ENCODE results near the gene SLC1A5.
"Not testable (repeated sequence)": the region's sequence is repeated elsewhere in the genome, so short reads cannot be mapped to it uniquely, and the experiment has no call there.

SLC1A5 gene

GRCh38 chr19:46772170-46773017, 16.0 kb downstream of the SLC1A5 start:
- FAIRE-seq, result no peak
- no peak for DNase-seq (ENCODE audit: low spot score)

- not testable (repeated sequence) for FAIRE-seq; DNase-seq (ENCODE audit: low spot score)
These were observed 19.6 kb downstream of the SLC1A5 start for GRCh38 chr19:46768746-46769145.

GRCh38 chr19:46766569-46767317, 21.7 kb downstream of the SLC1A5 start:
- FAIRE-seq, result no peak
- DNase-seq (ENCODE audit: low spot score), result no peak

GRCh38 chr19:46764817-46765291, 23.5 kb downstream of the SLC1A5 start:
- FAIRE-seq, result no peak

GRCh38 chr19:46762245-46762890, 26.0 kb downstream of the SLC1A5 start:
- FAIRE-seq, result no peak
- DNase-seq (ENCODE audit: low spot score), result no peak

More at GRCh38 chr19:46764817-46765291, 23.5 kb downstream of the SLC1A5 start:
- DNase-seq (ENCODE audit: low spot score), result no peak

- no peak for FAIRE-seq
- DNase-seq (ENCODE audit: low spot score), result no peak
These were observed 27.0 kb downstream of the SLC1A5 start for GRCh38 chr19:46761418-46761831.

GRCh38 chr19:46760897-46761296, 27.5 kb downstream of the SLC1A5 start:
- not testable (repeated sequence) for DNase-seq (ENCODE audit: low spot score); FAIRE-seq

- FAIRE-seq (no peak), DNase-seq (ENCODE audit: low spot score) (no peak)
These were observed 28.0 kb downstream of the SLC1A5 start for GRCh38 chr19:46760363-46760762.

- no peak for DNase-seq (ENCODE audit: low spot score)
- FAIRE-seq, result no peak
These were observed 28.5 kb downstream of the SLC1A5 start for GRCh38 chr19:46759817-46760333.

- FAIRE-seq (no peak), DNase-seq (ENCODE audit: low spot score) (no peak)
These were observed 29.2 kb downstream of the SLC1A5 start for GRCh38 chr19:46759206-46759605.

- DNase-seq (ENCODE audit: low spot score) (no peak), FAIRE-seq (no peak)
These were observed 31.9 kb downstream of the SLC1A5 start for GRCh38 chr19:46756544-46756888.

GRCh38 chr19:46755853-46756543, 32.4 kb downstream of the SLC1A5 start:
- FAIRE-seq (no peak), DNase-seq (ENCODE audit: low spot score) (no peak)

GRCh38 chr19:46755077-46755852, 33.1 kb downstream of the SLC1A5 start:
- no peak for FAIRE-seq
- DNase-seq (ENCODE audit: low spot score), result no peak

- FAIRE-seq (no peak), DNase-seq (ENCODE audit: low spot score) (no peak)
These were observed 34.8 kb downstream of the SLC1A5 start for GRCh38 chr19:46753420-46754155.

GRCh38 chr19:46748325-46749109, 39.9 kb downstream of the SLC1A5 start:
- DNase-seq (ENCODE audit: low spot score), result peak; percentile 20
- no peak for FAIRE-seq

GRCh38 chr19:46746281-46747057, 41.9 kb downstream of the SLC1A5 start, which contains the start of gene STRN4:
STRN4 (minus strand) TSS chr19:46746450; CDS start chr19:46746430, 20 bp downstream.
- no peak for DNase-seq (ENCODE audit: low spot score)
- no peak for FAIRE-seq

- FAIRE-seq (no peak), DNase-seq (ENCODE audit: low spot score) (no peak)
These were observed 42.7 kb downstream of the SLC1A5 start, which contains the start of gene FKRP for GRCh38 chr19:46745521-46746280. FKRP (plus strand) TSS chr19:46746057; CDS start chr19:46755451, 9,394 bp downstream.
